Sigmoid colon (tissue), 4 donors: ENCODE data around the gene CUEDC2.

ENCODE experiments used
- EP300 ChIP-seq, 4 donors: sonication (generic); formaldehyde crosslinking; IDR thresholded peaks; one replicate each; pipeline ENCODE4 v1.6.1; 2017; ENCODE audit warnings: antibody characterized with exemption in 4 of 4
- POLR2A ChIP-seq, 2 donors: fragments of 450-650 bp; IDR thresholded peaks; one replicate each; pipeline ENCODE4 v1.6.1; 2016; ENCODE audit warnings: antibody characterized with exemption in 2 of 2, mild to moderate bottlenecking in 2 of 2, moderate library complexity in 2 of 2
- POLR2AphosphoS5 ChIP-seq, 4 donors: sonication (generic); formaldehyde crosslinking; IDR thresholded peaks; one replicate each; pipeline ENCODE4 v1.6.1; 2017; ENCODE audit warnings: antibody characterized with exemption in 4 of 4
- TF ChIP-seq, protein P1 (sequence below), 4 experiments: fragments of 450-650 bp in 3 of 4; fragments of 200-600 bp in 1 of 4; IDR thresholded peaks; one replicate each; pipeline ENCODE4 v1.5.1; 2016 to 2019; ENCODE audit warnings: antibody characterized with exemption in 4 of 4, mild to moderate bottlenecking in 3 of 4, moderate library complexity in 2 of 4

DNA sequence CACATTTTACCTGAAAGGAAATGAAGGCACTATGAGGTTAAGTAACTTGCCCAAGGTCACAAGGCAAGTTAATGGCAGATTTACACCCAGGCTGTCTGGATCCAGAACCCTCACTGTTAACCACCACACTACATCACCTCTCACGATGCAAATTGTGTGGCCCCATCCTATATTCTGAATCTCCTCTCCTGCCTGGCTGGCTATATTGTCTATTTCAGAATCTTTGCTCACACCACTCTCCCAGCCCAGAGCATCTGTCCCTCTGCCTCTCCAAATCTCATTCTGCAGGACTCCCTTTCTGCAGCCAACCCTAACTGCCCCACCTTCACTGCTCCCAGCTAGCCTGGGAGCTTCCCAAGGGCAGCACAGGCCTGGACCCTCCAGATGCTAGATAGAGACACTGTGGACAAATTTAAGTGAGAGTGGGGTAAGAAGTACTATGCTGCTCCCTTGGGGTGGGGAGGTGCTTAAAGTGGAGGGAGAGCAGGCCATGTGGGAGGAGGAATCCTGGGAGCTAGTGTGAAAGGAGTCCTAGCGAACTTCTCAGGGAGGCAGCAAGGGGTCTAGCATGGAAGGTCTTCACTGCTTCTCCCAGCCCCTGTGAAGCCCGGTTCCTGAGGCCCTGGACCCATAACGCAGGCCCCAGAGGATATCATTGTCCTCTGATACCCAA is 786 bp downstream of the CUEDC2 start:
- TF ChIP-seq EP300 (IDR thresholded peaks at IDR 0.05), result no peak
- no peak for TF ChIP-seq POLR2A (IDR thresholded peaks at IDR 0.05)
- TF ChIP-seq, protein P1, sequence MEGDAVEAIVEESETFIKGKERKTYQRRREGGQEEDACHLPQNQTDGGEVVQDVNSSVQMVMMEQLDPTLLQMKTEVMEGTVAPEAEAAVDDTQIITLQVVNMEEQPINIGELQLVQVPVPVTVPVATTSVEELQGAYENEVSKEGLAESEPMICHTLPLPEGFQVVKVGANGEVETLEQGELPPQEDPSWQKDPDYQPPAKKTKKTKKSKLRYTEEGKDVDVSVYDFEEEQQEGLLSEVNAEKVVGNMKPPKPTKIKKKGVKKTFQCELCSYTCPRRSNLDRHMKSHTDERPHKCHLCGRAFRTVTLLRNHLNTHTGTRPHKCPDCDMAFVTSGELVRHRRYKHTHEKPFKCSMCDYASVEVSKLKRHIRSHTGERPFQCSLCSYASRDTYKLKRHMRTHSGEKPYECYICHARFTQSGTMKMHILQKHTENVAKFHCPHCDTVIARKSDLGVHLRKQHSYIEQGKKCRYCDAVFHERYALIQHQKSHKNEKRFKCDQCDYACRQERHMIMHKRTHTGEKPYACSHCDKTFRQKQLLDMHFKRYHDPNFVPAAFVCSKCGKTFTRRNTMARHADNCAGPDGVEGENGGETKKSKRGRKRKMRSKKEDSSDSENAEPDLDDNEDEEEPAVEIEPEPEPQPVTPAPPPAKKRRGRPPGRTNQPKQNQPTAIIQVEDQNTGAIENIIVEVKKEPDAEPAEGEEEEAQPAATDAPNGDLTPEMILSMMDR (IDR thresholded peaks at IDR 0.05), result no peak
- TF ChIP-seq POLR2AphosphoS5 (IDR thresholded peaks at IDR 0.05), result no peak
